Kidney (tissue), 14 donors: ENCODE measurements around the gene TECTA. TPM values are rescaled to one million over a fixed set of nuclear protein-coding genes. Genes with fewer than 3 reads are reported as not detected.

Experiments
- DNase-seq, 5 donors: peaks; one replicate each; pipeline ENCODE4 v3.0.0-alpha.2; 2013 to 2020
- FAIRE-seq: peaks from 2 replicates; lab custom pipeline; 2012; peaks lifted over from hg19 to GRCh38; lab: Jason Lieb, UNC
- H3K27ac ChIP-seq, 2 donors: one replicate each; pipeline ENCODE4 v1.7.0; 2013; ENCODE audit warnings: low read depth in 2 of 2, low read length in 2 of 2, inconsistent platforms in 1 of 2
- H3K27me3 ChIP-seq: one replicate; pipeline ENCODE4 v1.7.1; 2013; ENCODE audit warnings: low read length, inconsistent platforms; ENCODE audit not compliant: control insufficient read depth, insufficient read depth
- H3K36me3 ChIP-seq, 3 donors: one replicate each; pipeline versions ENCODE4 v1.7.0 to v1.7.1; 2013; ENCODE audit warnings: low read length in 3 of 3, control low read depth in 1 of 3, inconsistent platforms in 1 of 3; ENCODE audit not compliant: insufficient read depth in 3 of 3, control insufficient read depth in 2 of 3
- H3K4me1 ChIP-seq, 3 donors: one replicate each; pipeline versions ENCODE4 v1.7.0 to v1.7.1; 2013; ENCODE audit warnings: low read length in 3 of 3, inconsistent platforms in 1 of 3, low read depth in 1 of 3; ENCODE audit not compliant: control insufficient read depth in 2 of 3, insufficient read depth in 2 of 3
- H3K4me3 ChIP-seq, 3 donors: one replicate each; pipeline versions ENCODE4 v1.7.0 to v1.8.1; 2013; ENCODE audit warnings: low read length in 3 of 3, control low read depth in 1 of 3, inconsistent platforms in 1 of 3
- H3K9ac ChIP-seq, 3 donors: one replicate each; pipeline versions ENCODE4 v1.7.0 to v1.7.1; 2013; ENCODE audit warnings: low read length in 3 of 3, control low read depth in 1 of 3, inconsistent platforms in 1 of 3
- H3K9me3 ChIP-seq, 3 donors: one replicate each; pipeline versions ENCODE4 v1.7.0 to v1.7.1; 2013; ENCODE audit warnings: low read length in 3 of 3, control low read depth in 1 of 3, inconsistent platforms in 1 of 3; ENCODE audit not compliant: control insufficient read depth in 2 of 3, insufficient read depth in 1 of 3
- intact Hi-C: fragments of 100-400 bp; cut with DNase I; formaldehyde crosslinking; loops from one replicate; pipeline ENCODE4 v1.11.1; 2022
- polyA plus RNA-seq: library from polyadenylated mRNA; stranded (reverse); fragments of 350-450 nt; fragmentation: Illumina TruSeq; extraction: RNeasy Lipid Tissue Mini Kit (QIAGEN cat#74804); gene quantifications from one replicate; pipeline ENCODE4 v1.2.3, GENCODE V29; 2014; ENCODE audit warnings: low read depth, low replicate concordance; ENCODE audit not compliant: insufficient read depth
- total RNA-seq: library from RNA; stranded (reverse); fragmentation: NEBNext Ultra II Directional; extraction: Animal tissue kit (Norgen Biotek cat#: 25700); gene quantifications from one replicate; pipeline ENCODE4 v1.2.1, GENCODE V29; 2021
- TF ChIP-seq, protein P1 (sequence below): IDR thresholded peaks from 3 replicates; pipeline ENCODE4 v1.5.1; 2012; ENCODE audit warnings: mild to moderate bottlenecking, moderate library complexity, borderline replicate concordance; ENCODE audit not compliant: insufficient read depth; ENCODE audit errors: extremely low read depth
- donor health status: control.
- donor health status: control.
- donor health status: control.
- donor health status: control.
- donor health status: control.
- donor health status: DM: yes; HTN: yes; CAD: no.
- donor health status: Normal renal cell carcinoma (clear cell type).

Gene TECTA
- total and polyA plus RNA-seq, 2 donors from 2014 or later: 0.54 to 1.2 TPM

DNA sequence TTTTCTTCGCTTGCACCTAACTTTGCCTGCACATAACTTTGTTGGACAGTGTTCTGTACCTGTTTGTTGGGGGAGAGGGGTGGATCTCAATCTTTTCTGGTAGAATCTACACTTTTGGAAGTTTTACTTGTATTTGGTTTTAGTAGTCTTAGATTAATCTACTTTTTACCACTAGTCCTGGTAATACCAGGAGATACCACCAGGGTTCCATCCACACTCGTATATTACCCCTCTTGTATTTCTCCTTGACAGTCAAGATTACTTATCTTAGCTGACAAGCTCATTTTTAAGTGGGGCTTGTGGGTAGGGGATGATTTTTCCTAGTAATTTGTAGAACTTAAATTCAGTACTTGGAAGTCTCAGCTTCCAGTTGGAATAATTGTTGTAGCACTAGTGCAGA, 37.3 kb upstream of the TECTA start:
- H3K4me1 ChIP-seq: no peaks in the 10 kb centered on the region
- H3K27me3 ChIP-seq: no peaks in the 10 kb centered on the region
- DNase-seq: no peak
- H3K27ac ChIP-seq: no peak overlapping the region
- FAIRE-seq: no peak
- intact Hi-C loops: no loop called here
- TF ChIP-seq, protein P1, sequence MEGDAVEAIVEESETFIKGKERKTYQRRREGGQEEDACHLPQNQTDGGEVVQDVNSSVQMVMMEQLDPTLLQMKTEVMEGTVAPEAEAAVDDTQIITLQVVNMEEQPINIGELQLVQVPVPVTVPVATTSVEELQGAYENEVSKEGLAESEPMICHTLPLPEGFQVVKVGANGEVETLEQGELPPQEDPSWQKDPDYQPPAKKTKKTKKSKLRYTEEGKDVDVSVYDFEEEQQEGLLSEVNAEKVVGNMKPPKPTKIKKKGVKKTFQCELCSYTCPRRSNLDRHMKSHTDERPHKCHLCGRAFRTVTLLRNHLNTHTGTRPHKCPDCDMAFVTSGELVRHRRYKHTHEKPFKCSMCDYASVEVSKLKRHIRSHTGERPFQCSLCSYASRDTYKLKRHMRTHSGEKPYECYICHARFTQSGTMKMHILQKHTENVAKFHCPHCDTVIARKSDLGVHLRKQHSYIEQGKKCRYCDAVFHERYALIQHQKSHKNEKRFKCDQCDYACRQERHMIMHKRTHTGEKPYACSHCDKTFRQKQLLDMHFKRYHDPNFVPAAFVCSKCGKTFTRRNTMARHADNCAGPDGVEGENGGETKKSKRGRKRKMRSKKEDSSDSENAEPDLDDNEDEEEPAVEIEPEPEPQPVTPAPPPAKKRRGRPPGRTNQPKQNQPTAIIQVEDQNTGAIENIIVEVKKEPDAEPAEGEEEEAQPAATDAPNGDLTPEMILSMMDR: no peak
- peaks cover 14 to 21% (median 18%) of the 10 kb centered on the region in 3 donors for H3K36me3 ChIP-seq
- H3K9me3 ChIP-seq: no peaks in the 10 kb centered on the region
- H3K9ac ChIP-seq: no peak overlapping the region
- no peak overlapping the region for H3K4me3 ChIP-seq

DNA sequence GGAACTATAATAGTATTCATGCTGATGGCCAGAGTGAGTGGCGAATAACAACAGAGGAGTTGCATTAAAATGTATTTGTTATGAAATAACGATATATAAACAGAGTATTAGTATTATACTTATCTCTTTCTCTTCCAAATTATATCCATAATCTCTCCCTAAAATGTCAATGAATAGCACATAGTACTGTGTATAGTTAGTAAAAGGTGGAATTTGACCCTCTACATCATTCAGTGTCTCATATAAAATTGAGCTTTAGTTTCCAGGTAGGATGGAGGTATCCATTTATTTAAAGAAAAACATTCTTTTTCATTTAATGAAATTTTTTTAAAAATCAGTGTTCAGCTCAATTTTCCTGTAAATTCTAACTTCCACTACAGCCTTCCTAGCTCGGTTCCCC, 34.4 kb upstream of the TECTA start:
- Histone ChIP-seq H3K9me3 (no peaks in the 10 kb centered on the region), H3K4me1 (no peaks in the 10 kb centered on the region), H3K36me3 (peaks cover 10 to 13% (median 11%) of the 10 kb centered on the region in 3 donors), H3K27ac (no peak overlapping the region), H3K27me3 (no peaks in the 10 kb centered on the region), H3K9ac (no peak overlapping the region), H3K4me3 (no peak overlapping the region)
- DNase-seq (no peak), FAIRE-seq (no peak)
- intact Hi-C loops: no loop called here
- TF ChIP-seq, protein P1: no peak

DNA sequence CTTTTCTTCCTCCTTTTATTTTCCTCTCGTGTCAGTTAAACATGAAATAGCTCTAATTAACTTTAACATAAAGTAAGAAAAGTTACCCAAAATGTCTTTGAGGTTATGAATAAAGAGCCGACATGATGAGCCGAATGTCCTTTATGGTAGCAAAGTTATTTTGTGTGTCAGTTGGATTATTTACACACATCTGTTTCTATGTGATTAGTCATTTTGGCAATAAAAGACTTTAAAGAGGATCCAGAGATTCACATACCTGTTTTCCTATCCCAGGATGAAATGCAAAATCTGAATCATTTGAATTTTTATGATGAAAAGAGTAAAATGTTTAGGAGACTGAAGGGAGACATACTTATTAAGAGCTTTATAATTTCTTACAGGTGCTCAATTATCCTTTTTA, 34.0 kb upstream of the TECTA start:
- peaks cover 0 to 2% (median 0%) of the 10 kb centered on the region in 3 donors for H3K4me1 ChIP-seq
- H3K27me3 ChIP-seq: no peaks in the 10 kb centered on the region
- peaks cover 9 to 12% (median 10%) of the 10 kb centered on the region in 3 donors for H3K36me3 ChIP-seq
- intact Hi-C loops: no loop called here
- FAIRE-seq: no peak
- no peaks in the 10 kb centered on the region for H3K9me3 ChIP-seq
- no peak overlapping the region for H3K27ac ChIP-seq
- no peak for DNase-seq
- H3K9ac ChIP-seq: no peak overlapping the region
- TF ChIP-seq, protein P1: no peak
- H3K4me3 ChIP-seq: no peak overlapping the region

- Histone ChIP-seq H3K4me1 (peaks cover 0 to 2% (median 0%) of the 10 kb centered on the region in 3 donors), H3K36me3 (peaks cover 6 to 10% (median 6%) of the 10 kb centered on the region in 3 donors), H3K9ac (no peak overlapping the region), H3K27ac (no peak overlapping the region), H3K27me3 (no peaks in the 10 kb centered on the region), H3K4me3 (no peak overlapping the region), H3K9me3 (no peaks in the 10 kb centered on the region)
- TF ChIP-seq, protein P1: no peak
- intact Hi-C loops: no loop called here
- DNase-seq: peak in 2 of 5 donors; percentile 12 to 23
- FAIRE-seq: no peak
Observed at GRCh38 chr11:121067453-121067852, 33.6 kb upstream of the TECTA start.
